ENCODE measurements around the gene IL31.

DNA sequence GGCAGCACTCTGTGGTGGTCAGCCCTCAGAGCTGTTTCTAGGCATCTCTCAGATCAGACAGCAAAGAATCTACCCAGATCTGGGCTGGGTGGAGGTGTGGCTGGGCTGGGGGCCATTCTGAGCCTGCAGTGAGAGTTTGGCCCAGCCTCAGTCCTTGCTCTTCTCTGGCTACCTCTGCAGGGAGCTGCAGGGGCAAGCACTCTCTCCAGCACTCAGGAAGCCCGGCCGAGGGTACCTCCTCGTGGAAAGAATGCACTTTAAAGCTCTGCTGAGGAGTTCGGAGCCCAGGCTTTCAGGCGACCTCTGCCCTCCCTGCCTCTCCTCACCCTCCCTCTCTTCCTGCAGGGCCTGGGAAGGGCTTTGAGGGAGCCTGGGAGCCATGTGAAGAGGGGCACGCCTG, 31.2 kb downstream of the IL31 start:
- TF ChIP-seq, protein P1, sequence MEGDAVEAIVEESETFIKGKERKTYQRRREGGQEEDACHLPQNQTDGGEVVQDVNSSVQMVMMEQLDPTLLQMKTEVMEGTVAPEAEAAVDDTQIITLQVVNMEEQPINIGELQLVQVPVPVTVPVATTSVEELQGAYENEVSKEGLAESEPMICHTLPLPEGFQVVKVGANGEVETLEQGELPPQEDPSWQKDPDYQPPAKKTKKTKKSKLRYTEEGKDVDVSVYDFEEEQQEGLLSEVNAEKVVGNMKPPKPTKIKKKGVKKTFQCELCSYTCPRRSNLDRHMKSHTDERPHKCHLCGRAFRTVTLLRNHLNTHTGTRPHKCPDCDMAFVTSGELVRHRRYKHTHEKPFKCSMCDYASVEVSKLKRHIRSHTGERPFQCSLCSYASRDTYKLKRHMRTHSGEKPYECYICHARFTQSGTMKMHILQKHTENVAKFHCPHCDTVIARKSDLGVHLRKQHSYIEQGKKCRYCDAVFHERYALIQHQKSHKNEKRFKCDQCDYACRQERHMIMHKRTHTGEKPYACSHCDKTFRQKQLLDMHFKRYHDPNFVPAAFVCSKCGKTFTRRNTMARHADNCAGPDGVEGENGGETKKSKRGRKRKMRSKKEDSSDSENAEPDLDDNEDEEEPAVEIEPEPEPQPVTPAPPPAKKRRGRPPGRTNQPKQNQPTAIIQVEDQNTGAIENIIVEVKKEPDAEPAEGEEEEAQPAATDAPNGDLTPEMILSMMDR (IDR thresholded peaks at IDR 0.05; ENCODE audit: low read depth, low read length, missing input control): no peak
- TF ChIP-seq, protein P2, sequence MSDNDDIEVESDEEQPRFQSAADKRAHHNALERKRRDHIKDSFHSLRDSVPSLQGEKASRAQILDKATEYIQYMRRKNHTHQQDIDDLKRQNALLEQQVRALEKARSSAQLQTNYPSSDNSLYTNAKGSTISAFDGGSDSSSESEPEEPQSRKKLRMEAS (IDR thresholded peaks at IDR 0.05): no peak
- TF ChIP-seq, protein P3, sequence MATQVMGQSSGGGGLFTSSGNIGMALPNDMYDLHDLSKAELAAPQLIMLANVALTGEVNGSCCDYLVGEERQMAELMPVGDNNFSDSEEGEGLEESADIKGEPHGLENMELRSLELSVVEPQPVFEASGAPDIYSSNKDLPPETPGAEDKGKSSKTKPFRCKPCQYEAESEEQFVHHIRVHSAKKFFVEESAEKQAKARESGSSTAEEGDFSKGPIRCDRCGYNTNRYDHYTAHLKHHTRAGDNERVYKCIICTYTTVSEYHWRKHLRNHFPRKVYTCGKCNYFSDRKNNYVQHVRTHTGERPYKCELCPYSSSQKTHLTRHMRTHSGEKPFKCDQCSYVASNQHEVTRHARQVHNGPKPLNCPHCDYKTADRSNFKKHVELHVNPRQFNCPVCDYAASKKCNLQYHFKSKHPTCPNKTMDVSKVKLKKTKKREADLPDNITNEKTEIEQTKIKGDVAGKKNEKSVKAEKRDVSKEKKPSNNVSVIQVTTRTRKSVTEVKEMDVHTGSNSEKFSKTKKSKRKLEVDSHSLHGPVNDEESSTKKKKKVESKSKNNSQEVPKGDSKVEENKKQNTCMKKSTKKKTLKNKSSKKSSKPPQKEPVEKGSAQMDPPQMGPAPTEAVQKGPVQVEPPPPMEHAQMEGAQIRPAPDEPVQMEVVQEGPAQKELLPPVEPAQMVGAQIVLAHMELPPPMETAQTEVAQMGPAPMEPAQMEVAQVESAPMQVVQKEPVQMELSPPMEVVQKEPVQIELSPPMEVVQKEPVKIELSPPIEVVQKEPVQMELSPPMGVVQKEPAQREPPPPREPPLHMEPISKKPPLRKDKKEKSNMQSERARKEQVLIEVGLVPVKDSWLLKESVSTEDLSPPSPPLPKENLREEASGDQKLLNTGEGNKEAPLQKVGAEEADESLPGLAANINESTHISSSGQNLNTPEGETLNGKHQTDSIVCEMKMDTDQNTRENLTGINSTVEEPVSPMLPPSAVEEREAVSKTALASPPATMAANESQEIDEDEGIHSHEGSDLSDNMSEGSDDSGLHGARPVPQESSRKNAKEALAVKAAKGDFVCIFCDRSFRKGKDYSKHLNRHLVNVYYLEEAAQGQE (IDR thresholded peaks at IDR 0.05): no peak
- TF ChIP-seq RAD21 (IDR thresholded peaks at IDR 0.05): no peak
- TF ChIP-seq YY1 (IDR thresholded peaks at IDR 0.05): no peak
- no peak for TF ChIP-seq SP1 (IDR thresholded peaks at IDR 0.05)
- TF ChIP-seq, protein P4, sequence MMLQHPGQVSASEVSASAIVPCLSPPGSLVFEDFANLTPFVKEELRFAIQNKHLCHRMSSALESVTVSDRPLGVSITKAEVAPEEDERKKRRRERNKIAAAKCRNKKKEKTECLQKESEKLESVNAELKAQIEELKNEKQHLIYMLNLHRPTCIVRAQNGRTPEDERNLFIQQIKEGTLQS (IDR thresholded peaks at IDR 0.05): no peak

All from liver (tissue), 3 donors.